Measurements from ENCODE around the gene ZNF808. TPM values are rescaled to one million over a fixed set of nuclear protein-coding genes. Genes with fewer than 3 reads are reported as not detected.

The ZNF808 gene
- total and polyA plus RNA-seq, 2 of the 13 experiments (the other 11 are each of a cell fraction or from before 2014, with no cell fraction given) = 3.0 to 7.4 TPM

DNA sequence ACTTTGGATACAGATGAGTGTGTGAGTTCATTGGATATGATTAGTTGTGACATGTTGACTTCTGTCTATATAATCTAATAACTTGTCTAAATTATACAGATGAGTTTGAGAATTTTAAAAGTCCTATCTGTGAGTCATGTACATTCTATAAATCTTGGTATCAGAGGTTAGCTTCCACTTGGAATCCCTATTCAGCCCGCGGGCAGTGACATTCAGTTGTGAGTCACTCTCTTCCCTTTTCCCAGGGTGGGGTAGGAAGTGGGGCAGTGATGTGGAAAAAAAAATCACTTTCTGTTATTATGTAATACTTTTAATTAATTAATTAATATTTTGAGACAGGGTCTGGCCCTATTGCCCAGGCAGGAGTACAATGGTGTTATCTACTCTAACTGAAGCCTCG is 33.0 kb upstream of the ZNF808 start:
- ATAC-seq = no peak
- TF ChIP-seq ZNF180 (CRISPR knock-in tag; IDR thresholded peaks at IDR 0.05; ENCODE audit: borderline replicate concordance, low read depth) = no peak
- TF ChIP-seq CCAR2 (optimal IDR thresholded peaks at IDR 0.05; ENCODE audit: low read depth, low read length) = no peak
- no peak for TF ChIP-seq ZFP90 (CRISPR knock-in tag; IDR thresholded peaks at IDR 0.05; ENCODE audit: borderline replicate concordance)
- TF ChIP-seq ZNF292 (CRISPR knock-in tag; IDR thresholded peaks at IDR 0.05; ENCODE audit: borderline replicate concordance, low read depth) = no peak
- no peak for TF ChIP-seq MED13 (CRISPR knock-in tag; IDR thresholded peaks at IDR 0.05)
- TF ChIP-seq ZNF790 (CRISPR knock-in tag; IDR thresholded peaks at IDR 0.05; ENCODE audit: borderline replicate concordance) = no peak
- TF ChIP-seq TAF15 (IDR thresholded peaks at IDR 0.05; ENCODE audit: low read depth, low read length, poor library complexity, severe bottlenecking) = no peak
- TF ChIP-seq, protein P1, sequence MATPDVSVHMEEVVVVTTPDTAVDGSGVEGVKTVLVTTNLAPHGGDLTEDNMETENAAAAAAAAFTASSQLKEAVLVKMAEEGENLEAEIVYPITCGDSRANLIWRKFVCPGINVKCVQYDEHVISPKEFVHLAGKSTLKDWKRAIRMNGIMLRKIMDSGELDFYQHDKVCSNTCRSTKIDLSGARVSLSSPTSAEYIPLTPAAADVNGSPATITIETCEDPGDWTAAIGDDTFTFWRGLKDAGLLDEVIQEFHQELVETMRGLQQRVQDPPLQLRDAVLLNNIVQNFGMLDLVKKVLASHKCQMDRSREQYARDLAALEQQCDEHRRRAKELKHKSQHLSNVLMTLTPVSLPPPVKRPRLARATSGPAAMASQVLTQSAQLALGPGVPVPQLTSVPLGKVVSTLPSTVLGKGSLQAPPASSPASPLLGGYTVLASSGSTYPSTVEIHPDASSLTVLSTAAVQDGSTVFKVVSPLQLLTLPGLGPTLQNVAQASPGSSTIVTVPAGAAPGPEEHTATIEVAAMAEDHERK (CRISPR knock-in tag; IDR thresholded peaks at IDR 0.05; ENCODE audit: low read depth) = no peak
- TF ChIP-seq RBM22 (optimal IDR thresholded peaks at IDR 0.05; ENCODE audit: low read length) = no peak
- no peak for TF ChIP-seq ZNF782 (CRISPR knock-in tag; IDR thresholded peaks at IDR 0.05; ENCODE audit: borderline replicate concordance)
- no peak for TF ChIP-seq FOXO1 (CRISPR knock-in tag; IDR thresholded peaks at IDR 0.05)
- in situ Hi-C loops (cut with HindIII; ENCODE audit: extremely low pct_ligation_motif_present, low pct_unique_long_range_greater_than_20kb) = no loop called here
- no peak for FAIRE-seq
- Histone ChIP-seq H3K27ac (ENCODE audit: extremely low read length, insufficient read depth, low read length) (no peak overlapping the region), H3K9me3 (ENCODE audit: low read length) (peaks cover 58% of the 10 kb centered on the region), H3K4me1 (ENCODE audit: insufficient read depth, low read length) (no peaks in the 10 kb centered on the region), H3K4me3 (replicated peaks in 1 of 3; ENCODE audit: insufficient read depth in 1 of 3, low read depth in 2 of 3, low read length in 3 of 3) (no peak overlapping the region), H3K79me2 (ENCODE audit: insufficient read depth, low read length) (no peaks in the 10 kb centered on the region), H3K27me3 (ENCODE audit: control insufficient read depth in 1 of 2, insufficient read depth in 2 of 2, low read length in 2 of 2) (no peaks in the 10 kb centered on the region), H2AFZ (ENCODE audit: low read length) (no peak overlapping the region), H3K9ac (ENCODE audit: insufficient read depth, low read depth, low read length) (no peak overlapping the region), H4K20me1 (ENCODE audit: insufficient read depth, low read length) (no peaks in the 10 kb centered on the region), H3K36me3 (replicated peaks in 1 of 2; ENCODE audit: control insufficient read depth in 1 of 2, insufficient read depth in 2 of 2, low read length in 2 of 2) (no peaks in the 10 kb centered on the region), H3K4me2 (ENCODE audit: low read depth, low read length) (no peak overlapping the region)
- no TSS peak for BruUV-seq (replicated peaks)
- 60% methylated on average over 3 of the region's 3 CpGs for WGBS (ENCODE audit: low lambda C conversion rate)
- intact Hi-C loops (cut with micrococcal nuclease; ENCODE audit: unreplicated experiment) = no loop called here
- no peak for DNase-seq (ENCODE audit: low spot score)
- ChIA-PET CTCF (ENCODE audit: low intra/inter-chr PET ratio, low total read pairs) (no interaction called here), POLR2A (no interaction called here)
